Neuronal stem cell (in vitro differentiated cells): Measurements from ENCODE around the gene GTF2H3.

Experiments
- DNase-seq: peaks from one replicate; pipeline ENCODE4 v3.0.0-alpha.2; 2013; ENCODE audit warnings: low spot score
- H2AFZ ChIP-seq: one replicate; pipeline ENCODE4 v1.6.1; 2013; ENCODE audit warnings: mild to moderate bottlenecking, low read length, inconsistent platforms
- H2AK5ac ChIP-seq: 2 replicates; pipeline ENCODE4 v1.6.1; 2013; ENCODE audit warnings: low read depth, mild to moderate bottlenecking, inconsistent platforms, low read length, moderate library complexity, mixed read lengths
- H2BK120ac ChIP-seq: 2 replicates; pipeline ENCODE4 v1.6.1; 2013; ENCODE audit warnings: low read depth, mild to moderate bottlenecking, inconsistent platforms, low read length, moderate library complexity, mixed read lengths
- H2BK12ac ChIP-seq: one replicate; pipeline ENCODE4 v1.6.1; 2013; ENCODE audit warnings: low read length, inconsistent platforms
- H2BK15ac ChIP-seq: 2 replicates; pipeline ENCODE4 v1.6.1; 2013; ENCODE audit warnings: mild to moderate bottlenecking, low read length, inconsistent platforms, mixed read lengths
- H2BK5ac ChIP-seq: one replicate; pipeline ENCODE4 v1.6.1; 2013; ENCODE audit warnings: inconsistent platforms, mild to moderate bottlenecking, low read length, moderate library complexity
- H3K14ac ChIP-seq: one replicate; pipeline ENCODE4 v1.6.1; 2013; ENCODE audit warnings: low read length, inconsistent platforms
- H3K18ac ChIP-seq: 2 replicates; pipeline ENCODE4 v1.6.1; 2013; ENCODE audit warnings: low read length, inconsistent platforms
- H3K23ac ChIP-seq: 2 replicates; pipeline ENCODE4 v1.6.1; 2013; ENCODE audit warnings: low read depth, mild to moderate bottlenecking, mixed read lengths, low read length, inconsistent platforms; ENCODE audit not compliant: poor library complexity
- H3K27ac ChIP-seq: replicated peaks from 3 replicates; pipeline ENCODE4 v1.5.1; 2013; ENCODE audit warnings: low read length, inconsistent platforms
- H3K27me3 ChIP-seq, 3 experiments: 2 replicates each; pipeline ENCODE4 v1.6.1; 2013; ENCODE audit warnings: low read length in 3 of 3, mild to moderate bottlenecking in 2 of 3, inconsistent platforms in 1 of 3, low read depth in 1 of 3, mixed read lengths in 1 of 3, moderate library complexity in 1 of 3; ENCODE audit not compliant: control insufficient read depth in 3 of 3, insufficient read depth in 3 of 3
- H3K36me3 ChIP-seq, 2 donors: replicated peaks in 1 of 2; 2 replicates each; pipeline ENCODE4 v1.6.1; 2013; ENCODE audit warnings: low read length in 2 of 2; ENCODE audit not compliant: control insufficient read depth in 2 of 2, insufficient read depth in 2 of 2
- H3K4ac ChIP-seq: 2 replicates; pipeline ENCODE4 v1.6.1; 2013; ENCODE audit warnings: inconsistent platforms, mild to moderate bottlenecking, low read length, moderate library complexity
- H3K4me1 ChIP-seq, 2 donors: 1 replicate in 1 of 2; 2 replicates in 1 of 2; pipeline ENCODE4 v1.6.1; 2013; ENCODE audit warnings: low read length in 2 of 2, low read depth in 1 of 2; ENCODE audit not compliant: control insufficient read depth in 2 of 2, insufficient read depth in 1 of 2
- H3K4me2 ChIP-seq: one replicate; pipeline ENCODE4 v1.6.1; 2013; ENCODE audit warnings: mild to moderate bottlenecking, low read length, inconsistent platforms; ENCODE audit not compliant: insufficient read depth, poor library complexity, severe bottlenecking
- H3K4me3 ChIP-seq, 2 donors: 2 replicates each; pipeline ENCODE4 v1.5.1; 2013; ENCODE audit warnings: low read length in 2 of 2, mild to moderate bottlenecking in 2 of 2, inconsistent platforms in 1 of 2, moderate library complexity in 1 of 2
- H3K79me1 ChIP-seq: one replicate; pipeline ENCODE4 v1.6.1; 2013; ENCODE audit warnings: low read depth, mild to moderate bottlenecking, inconsistent platforms, low read length, moderate library complexity
- H3K9ac ChIP-seq: one replicate; pipeline ENCODE4 v1.6.1; 2013; ENCODE audit warnings: mild to moderate bottlenecking, low read depth, low read length, inconsistent platforms; ENCODE audit not compliant: poor library complexity
- H3K9me3 ChIP-seq, 2 donors: replicated peaks in 1 of 2; 2 replicates each; pipeline versions ENCODE3 to v1.6.1; 2013; ENCODE audit warnings: low read length in 2 of 2, mild to moderate bottlenecking in 2 of 2, inconsistent platforms in 1 of 2, low read depth in 1 of 2, mixed read lengths in 1 of 2, moderate library complexity in 1 of 2; ENCODE audit not compliant: control insufficient read depth in 2 of 2, insufficient read depth in 1 of 2
- H4K8ac ChIP-seq: one replicate; pipeline ENCODE4 v1.6.1; 2013; ENCODE audit warnings: low read depth, mild to moderate bottlenecking, inconsistent platforms, low read length, moderate library complexity
- H4K91ac ChIP-seq: one replicate; pipeline ENCODE4 v1.6.1; 2013; ENCODE audit warnings: low read length, low read depth, mild to moderate bottlenecking, inconsistent platforms; ENCODE audit not compliant: poor library complexity
- WGBS, 2 donors: extraction: QIAGEN DNeasy Blood & Tissue Kit; methylation state at CpG; one replicate each; pipeline ENCODE4 v1.1.7; 2013; ENCODE audit warnings: missing lambda C conversion rate in 2 of 2, mixed read lengths in 1 of 2; ENCODE audit not compliant: insufficient read length in 2 of 2, insufficient replicate concordance in 1 of 2; ENCODE audit errors: extremely low coverage in 2 of 2; 5-methylcytosine and 5-hydroxymethylcytosine counted together
- small RNA-seq: library from polyadenylated mRNA; stranded (forward); fragments of <200 nt; extraction: miRNeasy Mini kit (QIAGEN cat#:217004); gene quantifications from one replicate; pipeline ENCODE3, GENCODE V24; 2013; ENCODE audit not compliant: insufficient read depth

The GTF2H3 gene

GRCh38 chr12:123705935-123706334 lies 72.3 kb downstream of the GTF2H3 start:
- no peaks in the 10 kb centered on the region for H3K9me3 ChIP-seq
- no peak overlapping the region for H4K8ac ChIP-seq
- no peaks in the 10 kb centered on the region for H3K27me3 ChIP-seq
- DNase-seq, result no peak
- no peak overlapping the region for H3K23ac ChIP-seq
- no peak overlapping the region for H3K4ac ChIP-seq
- no peaks in the 10 kb centered on the region for H3K79me1 ChIP-seq
- no peak overlapping the region for H2AFZ ChIP-seq
- H3K4me2 ChIP-seq, result no peak overlapping the region
- no CpG with 5 or more reads among the region's 3 CpGs for WGBS, 2 donors
- H2BK15ac ChIP-seq, result no peak overlapping the region
- H3K4me3 ChIP-seq, result no peak overlapping the region
- H3K27ac ChIP-seq, result no peak overlapping the region
- no peak overlapping the region for H2BK12ac ChIP-seq
- no peak overlapping the region for H3K18ac ChIP-seq
- H3K9ac ChIP-seq, result no peak overlapping the region
- H2BK120ac ChIP-seq, result no peak overlapping the region
- H2BK5ac ChIP-seq, result no peak overlapping the region
- H2AK5ac ChIP-seq, result no peak overlapping the region
- H3K14ac ChIP-seq, result no peak overlapping the region
- no peak overlapping the region for H4K91ac ChIP-seq
- no peaks in the 10 kb centered on the region for H3K4me1 ChIP-seq
- H3K36me3 ChIP-seq, result peaks cover 13 to 52% of the 10 kb centered on the region in 2 donors

- no peaks in the 10 kb centered on the region for H3K27me3 ChIP-seq
Measured at GRCh38 chr12:123707466-123707865, 73.8 kb downstream of the GTF2H3 start.

More at GRCh38 chr12:123707466-123707865, 73.8 kb downstream of the GTF2H3 start:
- DNase-seq, result no peak
- no peak overlapping the region for H3K27ac ChIP-seq
- no peaks in the 10 kb centered on the region for H3K9me3 ChIP-seq
- no peak overlapping the region for H3K18ac ChIP-seq
- H3K14ac ChIP-seq, result no peak overlapping the region
- no peak overlapping the region for H2AFZ ChIP-seq
- H3K4me1 ChIP-seq, result no peaks in the 10 kb centered on the region
- no peak overlapping the region for H4K8ac ChIP-seq
- no peak overlapping the region for H2BK120ac ChIP-seq
- no peak overlapping the region for H2BK15ac ChIP-seq
- no peak overlapping the region for H2BK5ac ChIP-seq
- H2BK12ac ChIP-seq, result no peak overlapping the region
- no peak overlapping the region for H3K4me2 ChIP-seq
- H4K91ac ChIP-seq, result no peak overlapping the region
- H3K36me3 ChIP-seq, result peaks cover 6 to 39% of the 10 kb centered on the region in 2 donors
- peaks cover 2% of the 10 kb centered on the region for H3K79me1 ChIP-seq
- no peak overlapping the region for H2AK5ac ChIP-seq
- no peak overlapping the region for H3K4me3 ChIP-seq
- no peak overlapping the region for H3K23ac ChIP-seq
- no peak overlapping the region for H3K9ac ChIP-seq
- whole genome bisulfite sequencing, 2 donors, result no CpG with 5 or more reads among the region's 4 CpGs
- no peak overlapping the region for H3K4ac ChIP-seq

Small RNAs within 50 kb of the gene (small RNA-seq; reads per million reads assigned to genes)
- 2.8 reads per million for gene SNORA9B
